GM12864 (cell line): ENCODE measurements around the gene PLXNC1.

Experiments used
- DNase-seq: peaks from one replicate; pipeline ENCODE4 v3.0.0-alpha.2; 2011; ENCODE audit warnings: low read depth
- H3K4me3 ChIP-seq: 2 replicates; pipeline ENCODE4 v1.5.1; 2011; ENCODE audit warnings: mild to moderate bottlenecking, low read depth, low read length, control low read depth
- TF ChIP-seq, protein P1 (sequence below): IDR thresholded peaks from 2 replicates; pipeline ENCODE4 v1.5.1; 2011; ENCODE audit warnings: low read depth, mild to moderate bottlenecking, moderate library complexity, low read length, control low read depth, inconsistent platforms; ENCODE audit errors: missing control alignments

The PLXNC1 gene

GRCh38 chr12:94227066-94227465 is 78.7 kb downstream of the PLXNC1 start:
- TF ChIP-seq, protein P1, sequence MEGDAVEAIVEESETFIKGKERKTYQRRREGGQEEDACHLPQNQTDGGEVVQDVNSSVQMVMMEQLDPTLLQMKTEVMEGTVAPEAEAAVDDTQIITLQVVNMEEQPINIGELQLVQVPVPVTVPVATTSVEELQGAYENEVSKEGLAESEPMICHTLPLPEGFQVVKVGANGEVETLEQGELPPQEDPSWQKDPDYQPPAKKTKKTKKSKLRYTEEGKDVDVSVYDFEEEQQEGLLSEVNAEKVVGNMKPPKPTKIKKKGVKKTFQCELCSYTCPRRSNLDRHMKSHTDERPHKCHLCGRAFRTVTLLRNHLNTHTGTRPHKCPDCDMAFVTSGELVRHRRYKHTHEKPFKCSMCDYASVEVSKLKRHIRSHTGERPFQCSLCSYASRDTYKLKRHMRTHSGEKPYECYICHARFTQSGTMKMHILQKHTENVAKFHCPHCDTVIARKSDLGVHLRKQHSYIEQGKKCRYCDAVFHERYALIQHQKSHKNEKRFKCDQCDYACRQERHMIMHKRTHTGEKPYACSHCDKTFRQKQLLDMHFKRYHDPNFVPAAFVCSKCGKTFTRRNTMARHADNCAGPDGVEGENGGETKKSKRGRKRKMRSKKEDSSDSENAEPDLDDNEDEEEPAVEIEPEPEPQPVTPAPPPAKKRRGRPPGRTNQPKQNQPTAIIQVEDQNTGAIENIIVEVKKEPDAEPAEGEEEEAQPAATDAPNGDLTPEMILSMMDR, result no peak
- DNase-seq, result no peak
- no peak overlapping the region for H3K4me3 ChIP-seq

GRCh38 chr12:94228488-94228907 is 80.1 kb downstream of the PLXNC1 start:
- no peak overlapping the region for H3K4me3 ChIP-seq
- TF ChIP-seq, protein P1, result no peak
- DNase-seq, result no peak

- no peak overlapping the region for H3K4me3 ChIP-seq
- DNase-seq, result no peak
- TF ChIP-seq, protein P1, result no peak
Observed at GRCh38 chr12:94229902-94230301, 81.5 kb downstream of the PLXNC1 start.

- TF ChIP-seq, protein P1, result no peak
- DNase-seq, result no peak
Observed at GRCh38 chr12:94230357-94230905, 82.1 kb downstream of the PLXNC1 start.

DNA sequence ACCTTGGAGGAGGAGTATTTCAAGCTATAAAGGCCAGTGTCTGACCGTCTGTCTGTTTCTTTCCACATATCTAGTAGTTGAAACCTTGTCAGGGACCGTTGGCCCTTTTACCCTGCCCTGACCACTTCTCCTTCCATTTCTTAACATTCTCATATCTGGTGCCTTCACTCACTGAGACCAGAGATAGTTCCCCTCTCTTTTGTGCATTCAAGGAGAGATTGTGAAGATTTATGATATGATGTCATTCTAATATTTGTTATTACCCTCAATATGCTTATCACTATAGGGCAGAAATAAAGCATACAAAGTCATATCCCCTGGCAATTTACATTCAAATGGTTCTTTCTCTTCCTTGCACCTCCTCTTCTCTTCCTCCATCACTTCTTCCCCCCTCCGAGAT is 83.3 kb downstream of the PLXNC1 start:
- TF ChIP-seq, protein P1, result no peak
- no peak for DNase-seq
- no peak overlapping the region for H3K4me3 ChIP-seq

More at GRCh38 chr12:94230357-94230905, 82.1 kb downstream of the PLXNC1 start:
- no peak overlapping the region for H3K4me3 ChIP-seq

- TF ChIP-seq, protein P1, result no peak
- DNase-seq, result no peak
- no peak overlapping the region for H3K4me3 ChIP-seq
Observed at GRCh38 chr12:94235848-94236247, 87.5 kb downstream of the PLXNC1 start.

- TF ChIP-seq, protein P1, result no peak
- H3K4me3 ChIP-seq, result no peak overlapping the region
- DNase-seq, result no peak
Observed at GRCh38 chr12:94239332-94239993, 91.1 kb downstream of the PLXNC1 start.
